Cardiac muscle cell (in vitro differentiated cells and primary cell): Measurements from ENCODE around the gene AK5. TPM values are rescaled to one million over a fixed set of nuclear protein-coding genes. Genes with fewer than 3 reads are reported as not detected.

Experiments
- DNase-seq, 2 donors: peaks; one replicate each; pipeline versions ENCODE4 v3.0.0 to v3.0.0-alpha.2; 2010 to 2017; ENCODE audit warnings: low read depth in 1 of 2, low spot score in 1 of 2
- H3K27ac ChIP-seq: fragments of 200-600 bp; sonication (generic); 2 replicates; pipeline ENCODE4 v1.5.1; 2016
- H3K27me3 ChIP-seq: fragments of 200-600 bp; sonication (generic); 2 replicates; pipeline ENCODE4 v1.6.0; 2016; ENCODE audit warnings: control low read depth
- H3K36me3 ChIP-seq: fragments of 200-600 bp; sonication (generic); 2 replicates; pipeline ENCODE4 v1.5.1; 2016; ENCODE audit warnings: control low read depth
- H3K4me1 ChIP-seq: fragments of 200-600 bp; sonication (generic); 2 replicates; pipeline ENCODE4 v1.8.1; 2017; ENCODE audit warnings: low read depth, mild to moderate bottlenecking, mixed run types
- H3K4me3 ChIP-seq: fragments of 200-600 bp; sonication (generic); 2 replicates; pipeline ENCODE4 v1.5.1; 2016; ENCODE audit warnings: mild to moderate bottlenecking
- H3K9me3 ChIP-seq: fragments of 200-600 bp; sonication (generic); 2 replicates; pipeline ENCODE4 v1.5.1; 2017; ENCODE audit warnings: low read depth, mild to moderate bottlenecking, control low read depth
- polyA plus RNA-seq: library from polyadenylated mRNA; unstranded; fragments of >200 nt; fragmentation: Nextera tagmentation; extraction: Ambion mirVana; gene quantifications from 2 replicates; pipeline ENCODE4 v1.2.1, GENCODE V29; 2016
- total RNA-seq: library from RNA; depleted of rRNA; stranded (reverse); fragments of >200 nt; gene quantifications from 2 replicates; pipeline ENCODE4 v1.2.3, GENCODE V29; 2016
- TF ChIP-seq, protein P1 (sequence below): IDR thresholded peaks from 2 replicates; pipeline ENCODE4 v1.5.1; 2012; ENCODE audit warnings: low read depth, mild to moderate bottlenecking, low read length

The AK5 gene
- total and polyA plus RNA-seq, 2 experiments from 2014 or later = 0.69 to 0.97 TPM

GRCh38 chr1:77424236-77424635 lies 142.4 kb downstream of the AK5 start:
- peak in 1 of 2 donors; percentile 47 for DNase-seq
- Histone ChIP-seq H3K9me3 (no peaks in the 10 kb centered on the region), H3K27me3 (no peaks in the 10 kb centered on the region), H3K4me1 (no peaks in the 10 kb centered on the region), H3K36me3 (no peaks in the 10 kb centered on the region), H3K27ac (no peak overlapping the region), H3K4me3 (no peak overlapping the region)
- TF ChIP-seq, protein P1, sequence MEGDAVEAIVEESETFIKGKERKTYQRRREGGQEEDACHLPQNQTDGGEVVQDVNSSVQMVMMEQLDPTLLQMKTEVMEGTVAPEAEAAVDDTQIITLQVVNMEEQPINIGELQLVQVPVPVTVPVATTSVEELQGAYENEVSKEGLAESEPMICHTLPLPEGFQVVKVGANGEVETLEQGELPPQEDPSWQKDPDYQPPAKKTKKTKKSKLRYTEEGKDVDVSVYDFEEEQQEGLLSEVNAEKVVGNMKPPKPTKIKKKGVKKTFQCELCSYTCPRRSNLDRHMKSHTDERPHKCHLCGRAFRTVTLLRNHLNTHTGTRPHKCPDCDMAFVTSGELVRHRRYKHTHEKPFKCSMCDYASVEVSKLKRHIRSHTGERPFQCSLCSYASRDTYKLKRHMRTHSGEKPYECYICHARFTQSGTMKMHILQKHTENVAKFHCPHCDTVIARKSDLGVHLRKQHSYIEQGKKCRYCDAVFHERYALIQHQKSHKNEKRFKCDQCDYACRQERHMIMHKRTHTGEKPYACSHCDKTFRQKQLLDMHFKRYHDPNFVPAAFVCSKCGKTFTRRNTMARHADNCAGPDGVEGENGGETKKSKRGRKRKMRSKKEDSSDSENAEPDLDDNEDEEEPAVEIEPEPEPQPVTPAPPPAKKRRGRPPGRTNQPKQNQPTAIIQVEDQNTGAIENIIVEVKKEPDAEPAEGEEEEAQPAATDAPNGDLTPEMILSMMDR = no peak

GRCh38 chr1:77428068-77428467 lies 146.2 kb downstream of the AK5 start:
- Histone ChIP-seq H3K9me3 (no peaks in the 10 kb centered on the region), H3K27me3 (no peaks in the 10 kb centered on the region), H3K4me1 (no peaks in the 10 kb centered on the region), H3K36me3 (no peaks in the 10 kb centered on the region), H3K27ac (no peak overlapping the region), H3K4me3 (no peak overlapping the region)
- DNase-seq = no peak
- TF ChIP-seq, protein P1 = no peak

DNA sequence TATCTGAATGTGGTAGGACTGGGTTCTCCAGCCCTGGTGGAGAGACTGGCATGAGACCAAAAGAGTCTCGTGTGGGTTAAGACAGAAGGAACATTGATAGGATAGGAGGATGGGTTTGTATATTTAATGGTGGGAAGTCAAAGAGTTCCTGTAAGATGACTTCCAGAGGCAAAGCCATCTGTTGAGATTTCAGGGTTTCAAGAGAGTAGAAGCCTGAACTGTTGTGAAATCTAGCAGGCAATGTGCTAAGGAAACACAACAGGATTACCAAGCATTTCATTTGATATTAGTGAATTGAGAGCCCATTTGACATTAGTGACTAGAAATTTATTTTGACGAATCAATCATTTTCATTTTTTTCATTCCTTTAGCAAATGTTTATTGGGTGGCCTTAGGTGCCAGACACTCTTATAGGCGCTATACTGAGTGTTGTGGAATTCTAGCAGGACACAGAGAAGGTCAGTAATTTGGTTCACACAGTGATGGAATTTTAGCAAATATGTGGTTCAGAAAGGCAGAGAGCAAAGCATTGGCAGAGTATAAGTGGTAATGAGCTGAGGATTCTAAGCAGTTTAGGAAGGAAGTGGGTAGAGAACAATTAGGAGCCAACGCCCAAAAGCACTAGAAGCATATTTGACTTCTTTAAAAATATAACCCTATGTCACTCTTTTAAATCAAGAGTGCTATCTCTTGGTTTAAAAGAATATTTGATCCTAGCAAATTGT lies 149.3 kb downstream of the AK5 start:
- Histone ChIP-seq H3K27ac (no peak overlapping the region), H3K4me3 (no peak overlapping the region), H3K4me1 (no peaks in the 10 kb centered on the region), H3K9me3 (no peaks in the 10 kb centered on the region), H3K36me3 (no peaks in the 10 kb centered on the region), H3K27me3 (no peaks in the 10 kb centered on the region)
- peak in 1 of 2 donors; percentile 37 for DNase-seq
- TF ChIP-seq, protein P1 = no peak

- TF ChIP-seq, protein P1 = no peak
- no peak for DNase-seq
- Histone ChIP-seq H3K4me3 (no peak overlapping the region), H3K27ac (no peak overlapping the region), H3K4me1 (no peaks in the 10 kb centered on the region), H3K36me3 (no peaks in the 10 kb centered on the region), H3K27me3 (no peaks in the 10 kb centered on the region), H3K9me3 (no peaks in the 10 kb centered on the region)
Observed at GRCh38 chr1:77433934-77434333, 152.1 kb downstream of the AK5 start.

- H3K36me3 ChIP-seq = no peaks in the 10 kb centered on the region
- no peaks in the 10 kb centered on the region for H3K4me1 ChIP-seq
- no peak overlapping the region for H3K4me3 ChIP-seq
- DNase-seq = no peak
- TF ChIP-seq, protein P1 = no peak
- no peaks in the 10 kb centered on the region for H3K27me3 ChIP-seq
- H3K9me3 ChIP-seq = no peaks in the 10 kb centered on the region
- H3K27ac ChIP-seq = no peak overlapping the region
Observed at GRCh38 chr1:77434967-77435366, 153.1 kb downstream of the AK5 start.
